ENCODE results near the gene COA4. TPM values are rescaled to one million over a fixed set of nuclear protein-coding genes. Genes with fewer than 3 reads are reported as not detected.

COA4 gene
- polyA plus RNA-seq, 6 donors from 2014 or later, result 41.6 to 83.9 (median 65.2) TPM

- no peaks in the 10 kb centered on the region for H3K4me1 Mint-ChIP-seq
- H3K4me3 Mint-ChIP-seq, result no peak overlapping the region
- ATAC-seq (ENCODE audit: low read depth in 2 of 2) (no peak), DNase-seq (no peak)
- H3K9me3 Mint-ChIP-seq, result no peaks in the 10 kb centered on the region
- H3K27ac Mint-ChIP-seq, result no peak overlapping the region
- H3K36me3 Mint-ChIP-seq, result peaks cover 0 to 8% of the 10 kb centered on the region in 2 donors
- H3K27me3 Mint-ChIP-seq, result no peaks in the 10 kb centered on the region
Measured at GRCh38 chr11:73852049-73852448, 24.6 kb downstream of the COA4 start.

- H3K27me3 Mint-ChIP-seq, result no peaks in the 10 kb centered on the region
- DNase-seq (no peak), ATAC-seq (ENCODE audit: low read depth in 2 of 2) (no peak)
- no peak overlapping the region for H3K27ac Mint-ChIP-seq
- peaks cover 0 to 8% of the 10 kb centered on the region in 2 donors for H3K36me3 Mint-ChIP-seq
- no peak overlapping the region for H3K4me3 Mint-ChIP-seq
- peaks cover 0 to under 1% (median 0%) of the 10 kb centered on the region in 3 donors for H3K4me1 Mint-ChIP-seq
- H3K9me3 Mint-ChIP-seq, result no peaks in the 10 kb centered on the region
Measured at GRCh38 chr11:73851046-73851764, 25.4 kb downstream of the COA4 start.

- Mint-ChIP-seq H3K4me3 (no peak overlapping the region), H3K36me3 (peaks cover 0 to 2% of the 10 kb centered on the region in 2 donors), H3K4me1 (peaks cover 0 to 9% (median 3%) of the 10 kb centered on the region in 3 donors), H3K27ac (no peak overlapping the region), H3K9me3 (no peaks in the 10 kb centered on the region), H3K27me3 (no peaks in the 10 kb centered on the region)
- DNase-seq, result no peak
- no peak for ATAC-seq (ENCODE audit: low read depth in 2 of 2)
Measured at GRCh38 chr11:73839123-73839457, 37.6 kb downstream of the COA4 start.

DNA sequence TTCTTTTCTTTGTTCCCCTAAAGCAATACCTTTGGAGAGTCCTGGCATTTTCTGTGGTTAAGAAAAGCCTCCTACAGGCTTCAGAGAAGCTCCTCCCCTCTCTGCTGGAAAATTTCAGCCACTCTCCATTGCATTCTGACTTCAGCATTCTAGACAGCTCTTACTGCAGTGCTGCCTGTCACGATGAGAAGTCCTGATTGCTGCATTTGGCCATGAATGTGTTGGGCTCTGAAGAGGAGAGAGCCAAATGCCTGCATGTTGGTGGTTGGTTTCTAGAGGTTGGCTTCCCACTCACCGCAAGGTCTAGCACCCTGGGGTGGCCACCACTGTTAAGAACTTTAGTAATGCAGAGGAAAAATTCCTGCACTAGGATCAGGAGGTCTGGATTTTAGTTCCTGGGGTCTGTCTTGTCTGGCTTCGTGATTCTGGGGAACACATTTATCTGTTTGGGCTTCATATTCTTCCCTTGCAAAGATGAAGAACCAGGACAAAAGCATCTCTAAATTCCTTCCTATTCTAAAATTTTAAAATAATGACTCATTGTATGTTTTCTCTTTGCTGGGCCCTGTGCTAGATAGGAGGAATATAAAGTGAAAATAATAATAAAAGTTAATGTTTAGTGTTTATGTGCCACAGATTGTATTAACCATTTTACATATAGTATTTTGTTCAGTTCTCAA is 38.1 kb downstream of the COA4 start:
- ATAC-seq (ENCODE audit: low read depth in 2 of 2) (no peak), DNase-seq (no peak)
- no peak overlapping the region for H3K27ac Mint-ChIP-seq
- no peak overlapping the region for H3K4me3 Mint-ChIP-seq
- H3K4me1 Mint-ChIP-seq, result peaks cover 0 to 12% (median 6%) of the 10 kb centered on the region in 3 donors
- H3K27me3 Mint-ChIP-seq, result no peaks in the 10 kb centered on the region
- H3K9me3 Mint-ChIP-seq, result no peaks in the 10 kb centered on the region
- H3K36me3 Mint-ChIP-seq, result peaks cover 0 to 5% of the 10 kb centered on the region in 2 donors

DNA sequence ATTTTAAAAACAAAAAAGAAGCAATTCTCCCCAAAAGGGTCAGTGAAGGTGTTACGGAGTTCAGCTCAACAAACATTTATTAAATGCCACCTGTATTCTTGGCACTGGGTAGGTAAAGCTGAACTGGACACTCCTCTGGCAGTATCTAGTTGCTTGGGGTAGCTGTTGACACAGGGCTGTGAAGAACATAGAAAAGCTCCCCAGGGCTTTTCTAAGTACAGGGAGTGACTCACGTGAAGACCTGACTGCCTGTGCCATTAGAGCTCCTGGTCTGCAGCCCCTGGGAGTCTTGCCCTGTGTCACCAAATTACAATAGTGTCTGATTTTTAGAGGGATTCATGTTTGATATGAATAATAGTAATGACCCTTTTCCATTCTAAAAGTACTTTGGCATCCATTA is 43.6 kb downstream of the COA4 start:
- peaks cover 22 to 26% of the 10 kb centered on the region in 2 donors for H3K36me3 Mint-ChIP-seq

DNA sequence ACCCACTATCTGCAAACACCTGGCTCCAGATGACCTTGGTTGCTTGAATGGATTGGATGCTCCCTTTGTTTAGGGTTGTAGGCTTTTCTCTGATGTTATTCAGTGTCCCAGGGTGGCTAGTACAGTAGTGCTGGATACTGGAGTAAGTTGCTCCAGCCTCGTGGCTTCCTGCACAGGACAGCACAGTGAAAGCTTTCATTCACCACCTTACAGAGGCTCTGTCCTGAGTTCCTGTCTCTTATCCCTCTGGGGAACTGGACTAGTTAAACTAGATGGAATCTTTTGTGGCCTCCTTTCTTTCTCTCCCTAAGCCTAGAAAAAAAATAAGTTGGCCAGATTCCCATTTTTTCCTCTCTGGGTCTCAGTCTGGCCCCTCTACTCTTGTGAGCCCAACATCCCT is 46.4 kb downstream of the COA4 start:
- Mint-ChIP-seq H3K9me3 (no peaks in the 10 kb centered on the region), H3K27ac (peak overlapping the region in 1 of 6 donors; percentile 4), H3K4me3 (no peak overlapping the region), H3K4me1 (peaks cover 4 to 7% (median 6%) of the 10 kb centered on the region in 3 donors), H3K36me3 (peaks cover 29 to 36% of the 10 kb centered on the region in 2 donors), H3K27me3 (no peaks in the 10 kb centered on the region)
- ATAC-seq (ENCODE audit: low read depth in 2 of 2), result no peak
- no peak for DNase-seq

More for the DNA sequence above, 43.6 kb downstream of the COA4 start:
- Mint-ChIP-seq H3K9me3 (no peaks in the 10 kb centered on the region), H3K4me1 (peaks cover 4 to 7% (median 6%) of the 10 kb centered on the region in 3 donors), H3K27me3 (no peaks in the 10 kb centered on the region), H3K27ac (no peak overlapping the region), H3K4me3 (no peak overlapping the region)
- DNase-seq (no peak), ATAC-seq (ENCODE audit: low read depth in 2 of 2) (no peak)

Other genes with a start within 250 kb of the COA4 start
- 10 to 100 TPM in 2 of 6 donors, 1 to 10 TPM in 4; 3.8 to 15.6 (median 8.5) TPM for gene PLEKHB1, start 230.3 kb downstream of the COA4 start, polyA plus RNA-seq (ENCODE audit: low read depth in 6 of 6)
- 10 to 100 TPM; 73.5 to 94.5 (median 84.2) TPM for gene RAB6A, start 115.8 kb downstream of the COA4 start, polyA plus RNA-seq (ENCODE audit: low read depth in 6 of 6)
- 10 to 100 TPM; 54.8 to 91.9 (median 60.3) TPM for gene MRPL48, start 89.0 kb downstream of the COA4 start, polyA plus RNA-seq (ENCODE audit: low read depth in 6 of 6)
- gene PAAF1, start 153 bp upstream of the COA4 start, polyA plus RNA-seq (ENCODE audit: low read depth in 6 of 6), result 10 to 100 TPM; 11.5 to 22.5 (median 16.0) TPM
- under 1 TPM in 4 of 6 donors, not detected in 2; 0.32 to 0.72 (median 0.37) TPM for gene DNAJB13, start 74.2 kb upstream of the COA4 start, polyA plus RNA-seq (ENCODE audit: low read depth in 6 of 6)
- 1,000 to 10,000 TPM; 1,601 to 2,628 (median 2,020) TPM for gene UCP2, start 106.0 kb upstream of the COA4 start, polyA plus RNA-seq (ENCODE audit: low read depth in 6 of 6)
- under 1 TPM in 3 of 6 donors, not detected in 3; 0.09 to 0.31 (median 0.11) TPM for gene UCP3, start 132.2 kb upstream of the COA4 start, polyA plus RNA-seq (ENCODE audit: low read depth in 6 of 6)

Data from naive B cell (primary cell).